ENCODE measurements around the gene NIPA2. TPM values are rescaled to one million over a fixed set of nuclear protein-coding genes. Genes with fewer than 3 reads are reported as not detected.

NIPA2 gene
- total RNA-seq, 2 donors from 2014 or later, result 57.0 to 58.3 TPM

GRCh38 chr15:22811640-22812039, 26.8 kb upstream of the NIPA2 start:
- WGBS, 2 experiments (ENCODE audit: insufficient coverage in 1 of 2, insufficient read length in 1 of 2), result 70 to 82% methylated on average over 5 to 8 of the region's 8 CpGs
- H3K27me3 ChIP-seq (ENCODE audit: control insufficient read depth, insufficient read depth, low read length, poor library complexity, severe bottlenecking), result no peaks in the 10 kb centered on the region
- H3K4me1 Mint-ChIP-seq, result no peaks in the 10 kb centered on the region
- no peak overlapping the region for H3K9ac ChIP-seq (ENCODE audit: extremely low read depth, low read length, poor library complexity, severe bottlenecking)
- no peak overlapping the region for H3K27ac Mint-ChIP-seq
- H3K36me3 ChIP-seq (ENCODE audit: control insufficient read depth, insufficient read depth, low read length), result no peaks in the 10 kb centered on the region
- H3K27ac ChIP-seq (ENCODE audit: low read depth, low read length), result no peak overlapping the region
- peaks cover 31% of the 10 kb centered on the region for H3K36me3 Mint-ChIP-seq (ENCODE audit: low read depth)
- no peaks in the 10 kb centered on the region for H3K9me3 ChIP-seq (ENCODE audit: control insufficient read depth, low read length)
- no peaks in the 10 kb centered on the region for H3K4me1 ChIP-seq (ENCODE audit: control insufficient read depth, insufficient read depth, low read length)
- no peak overlapping the region for H3K4me3 ChIP-seq (ENCODE audit: low read length)
- H3K27me3 Mint-ChIP-seq (ENCODE audit: insufficient read depth), result no peaks in the 10 kb centered on the region
- peak; percentile 72 for TF ChIP-seq CTCF (conservative IDR thresholded peaks at IDR 0.05)
- no peak overlapping the region for H3K4me3 Mint-ChIP-seq
- H3K9me3 Mint-ChIP-seq, result no peaks in the 10 kb centered on the region
- peak; percentile 80 for DNase-seq

- Histone ChIP-seq H3K4me3 (ENCODE audit: low read length) (no peak overlapping the region), H3K9me3 (ENCODE audit: control insufficient read depth, low read length) (no peaks in the 10 kb centered on the region), H3K27ac (ENCODE audit: low read depth, low read length) (no peak overlapping the region), H3K36me3 (ENCODE audit: control insufficient read depth, insufficient read depth, low read length) (no peaks in the 10 kb centered on the region), H3K9ac (ENCODE audit: extremely low read depth, low read length, poor library complexity, severe bottlenecking) (no peak overlapping the region), H3K27me3 (ENCODE audit: control insufficient read depth, insufficient read depth, low read length, poor library complexity, severe bottlenecking) (no peaks in the 10 kb centered on the region), H3K4me1 (ENCODE audit: control insufficient read depth, insufficient read depth, low read length) (no peaks in the 10 kb centered on the region)
- no peak for TF ChIP-seq CTCF (conservative IDR thresholded peaks at IDR 0.05)
- Mint-ChIP-seq H3K4me1 (no peaks in the 10 kb centered on the region), H3K9me3 (no peaks in the 10 kb centered on the region), H3K36me3 (ENCODE audit: low read depth) (peaks cover 34% of the 10 kb centered on the region), H3K27me3 (ENCODE audit: insufficient read depth) (no peaks in the 10 kb centered on the region), H3K27ac (no peak overlapping the region), H3K4me3 (no peak overlapping the region)
- no peak for DNase-seq
- 93 to 94% methylated on average over 3 of the region's 3 CpGs for WGBS, 2 experiments (ENCODE audit: insufficient coverage in 1 of 2, insufficient read length in 1 of 2)
These were observed 24.6 kb upstream of the NIPA2 start for GRCh38 chr15:22813844-22814243.

GRCh38 chr15:22815766-22816165, 22.7 kb upstream of the NIPA2 start:
- Histone ChIP-seq H3K4me3 (ENCODE audit: low read length) (no peak overlapping the region), H3K9me3 (ENCODE audit: control insufficient read depth, low read length) (no peaks in the 10 kb centered on the region), H3K27ac (ENCODE audit: low read depth, low read length) (no peak overlapping the region), H3K9ac (ENCODE audit: extremely low read depth, low read length, poor library complexity, severe bottlenecking) (no peak overlapping the region), H3K4me1 (ENCODE audit: control insufficient read depth, insufficient read depth, low read length) (no peaks in the 10 kb centered on the region), H3K36me3 (ENCODE audit: control insufficient read depth, insufficient read depth, low read length) (peaks cover 6% of the 10 kb centered on the region), H3K27me3 (ENCODE audit: control insufficient read depth, insufficient read depth, low read length, poor library complexity, severe bottlenecking) (no peaks in the 10 kb centered on the region)
- H3K4me1 Mint-ChIP-seq, result no peaks in the 10 kb centered on the region
- no peak overlapping the region for H3K27ac Mint-ChIP-seq
- no peak for TF ChIP-seq CTCF (conservative IDR thresholded peaks at IDR 0.05)
- H3K9me3 Mint-ChIP-seq, result no peaks in the 10 kb centered on the region
- H3K4me3 Mint-ChIP-seq, result no peak overlapping the region
- 88 to 100% methylated on average over 1 of the region's 1 CpG for WGBS, 2 experiments (ENCODE audit: insufficient coverage in 1 of 2, insufficient read length in 1 of 2)
- peaks cover 39% of the 10 kb centered on the region for H3K36me3 Mint-ChIP-seq (ENCODE audit: low read depth)
- no peak for DNase-seq
- no peaks in the 10 kb centered on the region for H3K27me3 Mint-ChIP-seq (ENCODE audit: insufficient read depth)
